T-cell (primary cell): ENCODE measurements around the gene DNASE1L2. TPM values are rescaled to one million over a fixed set of nuclear protein-coding genes. Genes with fewer than 3 reads are reported as not detected.

ENCODE experiments used
- ATAC-seq, 4 experiments: fragments of 200-7000 bp in 3 of 4; fragments of 150-1000 bp in 1 of 4; cut with Tn5 transposase; replicated peaks in 1 of 4; 1 replicate in 3 of 4; 2 replicates in 1 of 4; pipeline ENCODE4 v1.10.0; 2021; ENCODE audit warnings: moderate library complexity in 3 of 4, mild to moderate bottlenecking in 2 of 4, moderate number of reproducible peaks in 1 of 4
- CTCF ChIA-PET, 2 donors: fragments of 300-600 bp; sonication (Branson Sonifier 250); formaldehyde crosslinking; loops; one replicate each; lab custom pipeline; 2022; ENCODE audit warnings: antibody characterized with exemption in 2 of 2; lab: Charles Lee
- POLR2A ChIA-PET, 2 donors: fragments of 300-600 bp; sonication (Branson Sonifier 250); formaldehyde crosslinking; loops; one replicate each; lab custom pipeline; 2022; ENCODE audit warnings: antibody characterized with exemption in 2 of 2; lab: Charles Lee
- DNase-seq, 35 experiments: peaks; one replicate each; pipeline versions ENCODE4 v3.0.0 to v3.0.0-alpha.2; 2013 to 2023
- H3K27ac ChIP-seq: one replicate; pipeline ENCODE4 v1.5.1; 2013; ENCODE audit warnings: low read length
- H3K27me3 ChIP-seq, 2 experiments: replicated peaks in 1 of 2; 1 replicate in 1 of 2; 2 replicates in 1 of 2; pipeline versions ENCODE4 v1.6.1 to v1.7.0; 2013; ENCODE audit warnings: low read length in 1 of 2, mixed read lengths in 1 of 2; ENCODE audit not compliant: control insufficient read depth in 2 of 2, insufficient read depth in 2 of 2; ENCODE audit errors: extremely low read depth in 1 of 2
- H3K36me3 ChIP-seq, 2 donors: 1 replicate in 1 of 2; 2 replicates in 1 of 2; pipeline versions ENCODE4 v1.6.1 to v1.7.0; 2013; ENCODE audit warnings: low read length in 1 of 2; ENCODE audit not compliant: control insufficient read depth in 2 of 2, insufficient read depth in 1 of 2; ENCODE audit errors: extremely low read depth in 1 of 2
- H3K4me1 ChIP-seq, 2 experiments: 1 replicate in 1 of 2; 2 replicates in 1 of 2; pipeline versions ENCODE4 v1.6.1 to v1.7.0; 2013; ENCODE audit warnings: low read length in 2 of 2, mixed read lengths in 1 of 2; ENCODE audit not compliant: insufficient read depth in 2 of 2, control insufficient read depth in 1 of 2; ENCODE audit errors: extremely low read depth in 1 of 2
- H3K4me3 ChIP-seq, 2 donors: 1 replicate in 1 of 2; 2 replicates in 1 of 2; pipeline versions ENCODE4 v1.5.1 to v1.7.0; 2013; ENCODE audit warnings: mild to moderate bottlenecking in 2 of 2, low read length in 1 of 2, moderate library complexity in 1 of 2; ENCODE audit not compliant: control insufficient read depth in 1 of 2; ENCODE audit errors: extremely low read depth in 1 of 2
- H3K9me3 ChIP-seq: 2 replicates; pipeline ENCODE4 v1.7.0; 2013
- H3K27ac Mint-ChIP-seq, 2 donors: one replicate each; pipeline ENCODE4 v1.8.0; 2020 to 2021; ENCODE audit warnings: mild to moderate bottlenecking in 2 of 2, mixed read lengths in 2 of 2
- H3K27me3 Mint-ChIP-seq, 2 donors: one replicate each; pipeline ENCODE4 v1.8.0; 2021 to 2022; ENCODE audit warnings: mixed read lengths in 2 of 2
- H3K36me3 Mint-ChIP-seq: one replicate; pipeline ENCODE4 v1.8.0; 2021; ENCODE audit warnings: mixed read lengths
- H3K4me1 Mint-ChIP-seq, 3 donors: one replicate each; pipeline ENCODE4 v1.8.0; 2020 to 2022; ENCODE audit warnings: mixed read lengths in 3 of 3, mild to moderate bottlenecking in 1 of 3
- H3K4me3 Mint-ChIP-seq, 3 donors: one replicate each; pipeline ENCODE4 v1.8.0; 2020 to 2022; ENCODE audit warnings: mild to moderate bottlenecking in 3 of 3, mixed read lengths in 3 of 3, moderate library complexity in 3 of 3
- H3K9me3 Mint-ChIP-seq, 3 donors: one replicate each; pipeline ENCODE4 v1.8.0; 2020 to 2022; ENCODE audit warnings: mixed read lengths in 3 of 3
- WGBS: methylation state at CpG from one replicate; pipeline ENCODE4 v1.1.5; 2013; ENCODE audit warnings: missing lambda C conversion rate; ENCODE audit not compliant: insufficient coverage; 5-methylcytosine and 5-hydroxymethylcytosine counted together
- total RNA-seq, 35 experiments: library from RNA in 6 of 35; stranded (reverse) in 6 of 35; fragments of 120-200 nt in 1 of 35; gene quantifications; one replicate each; pipeline versions ENCODE4 v1.2.1 to v1.2.4 and lab custom pipeline; 2013 to 2026

The DNASE1L2 gene
- total RNA-seq, 5 donors from 2014 or later (not counting 1 experiment from before 2014, with no cell fraction given): 0.63 to 3.3 (median 1.9) TPM

- Mint-ChIP-seq H3K4me3 (no peak overlapping the region), H3K4me1 (no peaks in the 10 kb centered on the region), H3K36me3 (peaks cover 8% of the 10 kb centered on the region), H3K9me3 (no peaks in the 10 kb centered on the region), H3K27me3 (no peaks in the 10 kb centered on the region), H3K27ac (no peak overlapping the region)
- no peaks in the 10 kb centered on the region for H3K36me3 ChIP-seq
- no peak overlapping the region for H3K4me3 ChIP-seq
- ChIA-PET CTCF (no interaction called here), POLR2A (no interaction called here)
- no peaks in the 10 kb centered on the region for H3K27me3 ChIP-seq
- H3K27ac ChIP-seq: no peak overlapping the region
- no peak for ATAC-seq
- H3K4me1 ChIP-seq: no peaks in the 10 kb centered on the region
- no peaks in the 10 kb centered on the region for H3K9me3 ChIP-seq
- 90% methylated on average over 26 of the region's 35 CpGs for WGBS
- DNase-seq: no peak
Observed at GRCh38 chr16:2284797-2285576, 48.7 kb downstream of the DNASE1L2 start.

GRCh38 chr16:2285731-2286191 is 49.5 kb downstream of the DNASE1L2 start:
- Histone ChIP-seq H3K27ac (no peak overlapping the region), H3K4me3 (no peak overlapping the region), H3K27me3 (no peaks in the 10 kb centered on the region), H3K36me3 (no peaks in the 10 kb centered on the region), H3K4me1 (no peaks in the 10 kb centered on the region), H3K9me3 (no peaks in the 10 kb centered on the region)
- no peaks in the 10 kb centered on the region for H3K27me3 Mint-ChIP-seq
- ChIA-PET POLR2A (no interaction called here), CTCF (interaction anchor here in 1 of 2 donors (0.6 kb wide), 1 partner anchor 31 kb away, joined by 5 read pairs; no protein-coding TSS in a partner anchor)
- H3K4me3 Mint-ChIP-seq: no peak overlapping the region
- DNase-seq (no peak), ATAC-seq (no peak)
- H3K36me3 Mint-ChIP-seq: peaks cover 10% of the 10 kb centered on the region
- H3K4me1 Mint-ChIP-seq: no peaks in the 10 kb centered on the region
- WGBS: 83% methylated on average over 12 of the region's 13 CpGs
- H3K27ac Mint-ChIP-seq: no peak overlapping the region
- H3K9me3 Mint-ChIP-seq: no peaks in the 10 kb centered on the region

- no peaks in the 10 kb centered on the region for H3K9me3 ChIP-seq
- no peaks in the 10 kb centered on the region for H3K36me3 ChIP-seq
- H3K4me3 ChIP-seq: no peak overlapping the region
- DNase-seq (no peak), ATAC-seq (no peak)
- H3K9me3 Mint-ChIP-seq: no peaks in the 10 kb centered on the region
- 83% methylated on average over 14 of the region's 17 CpGs for WGBS
- H3K36me3 Mint-ChIP-seq: peaks cover 6% of the 10 kb centered on the region
- no peak overlapping the region for H3K27ac Mint-ChIP-seq
- no peaks in the 10 kb centered on the region for H3K4me1 ChIP-seq
- H3K27me3 Mint-ChIP-seq: no peaks in the 10 kb centered on the region
- H3K4me3 Mint-ChIP-seq: no peak overlapping the region
- ChIA-PET CTCF (interaction anchor here in 1 of 2 donors (0.6 kb wide), 1 partner anchor 32 kb away, joined by 5 read pairs; no protein-coding TSS in a partner anchor), POLR2A (no interaction called here)
- no peaks in the 10 kb centered on the region for H3K4me1 Mint-ChIP-seq
- H3K27ac ChIP-seq: no peak overlapping the region
- H3K27me3 ChIP-seq: no peaks in the 10 kb centered on the region
Observed at GRCh38 chr16:2286550-2286949, 50.3 kb downstream of the DNASE1L2 start.

- Histone ChIP-seq H3K4me1 (no peaks in the 10 kb centered on the region), H3K4me3 (no peak overlapping the region), H3K27ac (no peak overlapping the region), H3K9me3 (no peaks in the 10 kb centered on the region), H3K27me3 (no peaks in the 10 kb centered on the region), H3K36me3 (no peaks in the 10 kb centered on the region)
- WGBS: 92% methylated on average over 35 of the region's 35 CpGs
- H3K36me3 Mint-ChIP-seq: peaks cover 10% of the 10 kb centered on the region
- no peak overlapping the region for H3K4me3 Mint-ChIP-seq
- ChIA-PET CTCF (interaction anchor here in 1 of 2 donors (0.6 kb wide), 1 partner anchor 772 kb away, joined by 3 read pairs; no protein-coding TSS in a partner anchor), POLR2A (no interaction called here)
- no peak for DNase-seq
- H3K9me3 Mint-ChIP-seq: no peaks in the 10 kb centered on the region
- no peaks in the 10 kb centered on the region for H3K27me3 Mint-ChIP-seq
- no peak for ATAC-seq
- no peaks in the 10 kb centered on the region for H3K4me1 Mint-ChIP-seq
- no peak overlapping the region for H3K27ac Mint-ChIP-seq
Observed at GRCh38 chr16:2287916-2288547, 51.8 kb downstream of the DNASE1L2 start.

Other genes with a start within 250 kb of the DNASE1L2 start
- 1 to 10 TPM; 1.1 to 5.7 (median 1.7) TPM for gene SYNGR3, start 246.5 kb upstream of the DNASE1L2 start, total RNA-seq
- 10 to 100 TPM; 44.3 to 73.7 (median 68.8) TPM for gene ZNF598, start 226.6 kb upstream of the DNASE1L2 start, total RNA-seq
- gene NPW, start 216.7 kb upstream of the DNASE1L2 start, total RNA-seq: under 1 TPM in 2 of 5 donors, not detected in 3; 0.43 to 0.44 TPM
- gene NHERF2, start 209.5 kb upstream of the DNASE1L2 start, total RNA-seq: 1 to 10 TPM; 2.9 to 6.8 (median 5.8) TPM
- 10 to 100 TPM in 3 of 5 donors, 1 to 10 TPM in 2; 5.8 to 24.1 (median 18.3) TPM for gene NTHL1, start 188.6 kb upstream of the DNASE1L2 start, total RNA-seq
- gene TSC2, start 188.5 kb upstream of the DNASE1L2 start, total RNA-seq: 100 to 1,000 TPM; 134 to 181 (median 161) TPM
- 100 to 1,000 TPM in 4 of 5 donors, 10 to 100 TPM in 1; 99.4 to 152 (median 137) TPM for gene PKD1, start 100.5 kb upstream of the DNASE1L2 start, total RNA-seq
- under 1 TPM in 2 of 5 donors, not detected in 3; 0.19 to 0.66 TPM for gene RAB26, start 87.8 kb upstream of the DNASE1L2 start, total RNA-seq
- gene TRAF7, start 80.7 kb upstream of the DNASE1L2 start, total RNA-seq: 10 to 100 TPM; 25.6 to 54.3 (median 43.9) TPM
- under 1 TPM in 2 of 5 donors, not detected in 3; 0.06 to 0.47 TPM for gene CASKIN1, start 39.8 kb upstream of the DNASE1L2 start, total RNA-seq
- 10 to 100 TPM; 26.2 to 32.5 (median 30.2) TPM for gene MLST8, start 31.0 kb upstream of the DNASE1L2 start, total RNA-seq
- 10 to 100 TPM in 3 of 5 donors, 1 to 10 TPM in 2; 6.7 to 27.7 (median 20.4) TPM for gene BRICD5, start 25.6 kb upstream of the DNASE1L2 start, total RNA-seq
- 10 to 100 TPM; 12.7 to 23.1 (median 20.4) TPM for gene PGP, start 21.6 kb upstream of the DNASE1L2 start, total RNA-seq
- gene E4F1, start 12.9 kb upstream of the DNASE1L2 start, total RNA-seq: 10 to 100 TPM; 32.8 to 52.0 (median 47.0) TPM
- gene ECI1, start 15.1 kb downstream of the DNASE1L2 start, total RNA-seq: 10 to 100 TPM; 17.0 to 40.1 (median 37.7) TPM
- 100 to 1,000 TPM; 163 to 203 (median 181) TPM for gene RNPS1, start 31.7 kb downstream of the DNASE1L2 start, total RNA-seq
- 10 to 100 TPM in 2 of 5 donors, 1 to 10 TPM in 3; 6.6 to 11.1 (median 9.9) TPM for gene ABCA3, start 104.3 kb downstream of the DNASE1L2 start, total RNA-seq
- 1 to 10 TPM; 3.5 to 5.1 (median 4.0) TPM for gene CCNF, start 193.0 kb downstream of the DNASE1L2 start, total RNA-seq
- 1 to 10 TPM in 2 of 5 donors, under 1 TPM in 3; 0.85 to 1.8 (median 0.93) TPM for gene TEDC2, start 223.7 kb downstream of the DNASE1L2 start, total RNA-seq
- gene NTN3, start 234.9 kb downstream of the DNASE1L2 start, total RNA-seq: not detected
- 10 to 100 TPM in 3 of 5 donors, 1 to 10 TPM in 2; 8.3 to 22.2 (median 10.7) TPM for gene TBC1D24, start 238.7 kb downstream of the DNASE1L2 start, total RNA-seq